Epithelial cell of esophagus (primary cell): ENCODE results near the gene CIROP.

Experiments
- DNase-seq: peaks from one replicate; pipeline ENCODE4 v3.0.0; 2010; ENCODE audit warnings: low read depth
- H3K4me3 ChIP-seq: 2 replicates; pipeline ENCODE4 v1.5.1; 2011; ENCODE audit warnings: mild to moderate bottlenecking, low read length, control low read depth
- CTCF ChIP-seq: IDR thresholded peaks from 2 replicates; pipeline ENCODE4 v1.5.1; 2011; ENCODE audit warnings: low read depth, mild to moderate bottlenecking, low read length, control low read depth, inconsistent platforms; ENCODE audit not compliant: insufficient read depth; ENCODE audit errors: missing control alignments

Gene CIROP

GRCh38 chr14:23125011-23125410 lies 20.2 kb upstream of the CIROP start:
- no peak for DNase-seq
- H3K4me3 ChIP-seq, result no peak overlapping the region
- TF ChIP-seq CTCF, result no peak

- no peak for TF ChIP-seq CTCF
- no peak overlapping the region for H3K4me3 ChIP-seq
- DNase-seq, result no peak
Observed at GRCh38 chr14:23124337-23124954, 19.7 kb upstream of the CIROP start.

- H3K4me3 ChIP-seq, result no peak overlapping the region
- TF ChIP-seq CTCF, result no peak
- peak; percentile 64 for DNase-seq
Observed at GRCh38 chr14:23123419-23123818, 18.6 kb upstream of the CIROP start.

- no peak for DNase-seq
- TF ChIP-seq CTCF, result no peak
- H3K4me3 ChIP-seq, result no peak overlapping the region
Observed at GRCh38 chr14:23122086-23122485, 17.3 kb upstream of the CIROP start.

GRCh38 chr14:23121361-23121771 lies 16.6 kb upstream of the CIROP start:
- DNase-seq, result no peak
- no peak overlapping the region for H3K4me3 ChIP-seq
- no peak for TF ChIP-seq CTCF

- TF ChIP-seq CTCF, result peak; percentile 100
- no peak overlapping the region for H3K4me3 ChIP-seq
- DNase-seq, result peak; percentile 82
Observed at GRCh38 chr14:23120541-23121251, 15.9 kb upstream of the CIROP start.
